OCI-LY1 (cell line): Measurements from ENCODE around the gene GNL3L.

ENCODE experiments used
- H2AFZ ChIP-seq: fragments of 200-600 bp; sonication (generic), shearing (Covaris generic); 2 replicates; pipeline ENCODE4 v1.6.0; 2014; ENCODE audit warnings: antibody characterized with exemption, mild to moderate bottlenecking, low read length
- H3F3A ChIP-seq: fragments of 200-600 bp; sonication (generic), shearing (Covaris generic); 2 replicates; pipeline ENCODE4 v1.6.0; 2014; ENCODE audit warnings: mild to moderate bottlenecking, antibody characterized with exemption, low read length, moderate library complexity; ENCODE audit not compliant: insufficient read depth
- H3K27ac ChIP-seq: fragments of 200-600 bp; sonication (generic); 2 replicates; pipeline ENCODE4 v1.5.1; 2014; ENCODE audit warnings: low read length, mixed run types, mild to moderate bottlenecking, low read depth; ENCODE audit not compliant: poor library complexity, severe bottlenecking
- H3K27me3 ChIP-seq: fragments of 200-600 bp; sonication (generic); 2 replicates; pipeline ENCODE4 v1.6.0; 2014; ENCODE audit warnings: antibody characterized with exemption, mild to moderate bottlenecking, low read length, moderate library complexity; ENCODE audit not compliant: insufficient read depth
- H3K36me3 ChIP-seq: fragments of 200-600 bp; sonication (generic); 2 replicates; pipeline ENCODE4 v1.6.1; 2014; ENCODE audit warnings: mild to moderate bottlenecking, antibody characterized with exemption, low read length, moderate library complexity, mixed read lengths; ENCODE audit not compliant: insufficient read depth
- H3K4me1 ChIP-seq: fragments of 200-600 bp; sonication (generic); 2 replicates; pipeline ENCODE4 v1.5.1; 2014; ENCODE audit warnings: mild to moderate bottlenecking, low read length, moderate library complexity; ENCODE audit not compliant: insufficient read depth, severe bottlenecking
- H3K4me2 ChIP-seq: fragments of 200-600 bp; sonication (generic), shearing (Covaris generic); 2 replicates; pipeline ENCODE4 v1.6.1; 2014; ENCODE audit warnings: low read length
- H3K4me3 ChIP-seq: fragments of 200-600 bp; sonication (generic); 2 replicates; pipeline ENCODE4 v1.5.1; 2014; ENCODE audit warnings: low read length, low read depth, mild to moderate bottlenecking, mixed read lengths; ENCODE audit not compliant: poor library complexity, severe bottlenecking
- H3K79me2 ChIP-seq: fragments of 200-600 bp; shearing (Covaris generic); 2 replicates; pipeline ENCODE4 v1.6.1; 2016; ENCODE audit warnings: mixed run types, low read length, mixed read lengths; ENCODE audit not compliant: insufficient read depth
- H3K9ac ChIP-seq: fragments of 200-600 bp; sonication (generic), shearing (Covaris generic); 2 replicates; pipeline ENCODE4 v1.6.1; 2014; ENCODE audit warnings: mild to moderate bottlenecking, low read length, mixed read lengths
- H3K9me2 ChIP-seq: fragments of 200-600 bp; sonication (generic), shearing (Covaris generic); 2 replicates; pipeline ENCODE4 v1.6.1; 2014; ENCODE audit warnings: low read depth, mild to moderate bottlenecking, low read length, mixed read lengths
- H3K9me3 ChIP-seq: fragments of 200-600 bp; shearing (Covaris generic); 2 replicates; pipeline ENCODE4 v1.6.1; 2014; ENCODE audit warnings: low read length, mixed read lengths
- H4K20me1 ChIP-seq: fragments of 200-600 bp; sonication (generic), shearing (Covaris generic); 2 replicates; pipeline ENCODE4 v1.6.0; 2016; ENCODE audit warnings: mild to moderate bottlenecking, low read length; ENCODE audit not compliant: insufficient read depth
- EZH2 ChIP-seq: fragments of 200-600 bp; sonication (generic), shearing (Covaris generic); IDR thresholded peaks from 2 replicates; pipeline ENCODE4 v1.8.0; 2017; ENCODE audit warnings: borderline replicate concordance, mixed run types, mild to moderate bottlenecking, antibody characterized with exemption, low read length, moderate library complexity, mixed read lengths
- TF ChIP-seq, protein P1 (sequence below): fragments of 200-600 bp; sonication (generic), shearing (Covaris generic); IDR thresholded peaks from 2 replicates; pipeline ENCODE4 v1.5.1; 2017; ENCODE audit warnings: mild to moderate bottlenecking, antibody characterized with exemption, low read length, moderate library complexity, mixed read lengths

Gene GNL3L

DNA sequence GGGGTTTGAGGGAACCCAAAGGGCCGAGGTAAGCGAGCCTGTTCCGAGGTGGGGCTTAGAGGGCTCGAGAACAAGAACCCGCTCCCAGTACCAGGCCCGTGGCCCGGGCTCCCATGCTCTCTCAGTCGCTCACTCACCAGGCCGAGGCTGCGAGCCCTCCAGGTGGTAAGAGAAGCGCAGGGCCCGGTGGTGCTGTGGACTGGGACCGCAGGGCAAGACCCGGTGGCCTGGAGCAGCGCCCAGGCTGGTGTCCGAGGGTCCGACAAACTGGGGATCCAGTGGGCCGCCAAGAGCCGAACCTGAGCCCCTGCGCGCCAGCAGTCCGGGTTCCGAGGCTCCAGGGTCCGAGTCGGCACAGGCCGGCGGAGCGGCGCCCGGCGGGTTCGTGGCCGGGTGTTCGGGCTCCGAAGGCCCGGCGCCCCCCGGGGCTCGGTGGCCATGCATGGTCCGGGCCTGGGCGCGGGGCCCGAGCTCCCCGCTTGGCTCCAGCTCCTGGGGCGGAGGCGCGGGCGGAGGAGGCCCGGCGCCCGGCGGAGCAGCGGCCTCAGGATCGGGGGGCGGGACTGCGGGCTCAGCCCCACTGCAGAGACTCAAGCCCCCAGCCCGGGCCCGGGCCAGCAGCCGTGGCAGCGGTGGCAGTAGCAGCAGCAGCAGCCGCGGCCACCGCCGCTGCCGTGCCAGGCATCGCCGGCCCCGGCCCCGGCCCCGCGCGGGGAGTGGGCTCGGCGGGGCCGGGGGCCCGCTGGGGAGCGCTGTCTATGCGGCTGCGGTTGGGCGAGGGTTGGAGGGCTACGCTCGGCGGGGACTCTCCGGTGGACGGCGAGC is 34.8 kb upstream of the GNL3L start:
- no peaks in the 10 kb centered on the region for H3K4me1 ChIP-seq
- TF ChIP-seq, protein P1, sequence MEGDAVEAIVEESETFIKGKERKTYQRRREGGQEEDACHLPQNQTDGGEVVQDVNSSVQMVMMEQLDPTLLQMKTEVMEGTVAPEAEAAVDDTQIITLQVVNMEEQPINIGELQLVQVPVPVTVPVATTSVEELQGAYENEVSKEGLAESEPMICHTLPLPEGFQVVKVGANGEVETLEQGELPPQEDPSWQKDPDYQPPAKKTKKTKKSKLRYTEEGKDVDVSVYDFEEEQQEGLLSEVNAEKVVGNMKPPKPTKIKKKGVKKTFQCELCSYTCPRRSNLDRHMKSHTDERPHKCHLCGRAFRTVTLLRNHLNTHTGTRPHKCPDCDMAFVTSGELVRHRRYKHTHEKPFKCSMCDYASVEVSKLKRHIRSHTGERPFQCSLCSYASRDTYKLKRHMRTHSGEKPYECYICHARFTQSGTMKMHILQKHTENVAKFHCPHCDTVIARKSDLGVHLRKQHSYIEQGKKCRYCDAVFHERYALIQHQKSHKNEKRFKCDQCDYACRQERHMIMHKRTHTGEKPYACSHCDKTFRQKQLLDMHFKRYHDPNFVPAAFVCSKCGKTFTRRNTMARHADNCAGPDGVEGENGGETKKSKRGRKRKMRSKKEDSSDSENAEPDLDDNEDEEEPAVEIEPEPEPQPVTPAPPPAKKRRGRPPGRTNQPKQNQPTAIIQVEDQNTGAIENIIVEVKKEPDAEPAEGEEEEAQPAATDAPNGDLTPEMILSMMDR: no peak
- no peak for TF ChIP-seq EZH2
- no peaks in the 10 kb centered on the region for H4K20me1 ChIP-seq
- peak overlapping the region; percentile 60 for H3K4me2 ChIP-seq
- H3K36me3 ChIP-seq: no peaks in the 10 kb centered on the region
- H3K79me2 ChIP-seq: no peaks in the 10 kb centered on the region
- H3K9ac ChIP-seq: no peak overlapping the region
- H3K4me3 ChIP-seq: peak overlapping the region; percentile 50
- H3K27me3 ChIP-seq: no peaks in the 10 kb centered on the region
- H3K27ac ChIP-seq: no peak overlapping the region
- H3F3A ChIP-seq: no peaks in the 10 kb centered on the region
- no peaks in the 10 kb centered on the region for H3K9me3 ChIP-seq
- H2AFZ ChIP-seq: no peak overlapping the region
- no peaks in the 10 kb centered on the region for H3K9me2 ChIP-seq

GRCh38 chrX:54495814-54496516 is 34.1 kb upstream of the GNL3L start, which contains the start of gene FGD1:
Gene FGD1 (minus strand): TSS chrX:54496234. CDS start chrX:54495432, 802 bp downstream.
- no peak within 1 kb of the TSS for H3K27ac ChIP-seq
- H2AFZ ChIP-seq: no peak within 1 kb of the TSS
- peak within 1 kb of the TSS; percentile 60 for H3K4me2 ChIP-seq
- no peaks in the 10 kb centered on the region for H3K9me2 ChIP-seq
- H3K36me3 ChIP-seq: no peaks in the 10 kb centered on the region
- TF ChIP-seq EZH2: no peak
- TF ChIP-seq, protein P1: no peak
- H3K79me2 ChIP-seq: no peaks in the 10 kb centered on the region
- H3K9ac ChIP-seq: no peak within 1 kb of the TSS
- no peaks in the 10 kb centered on the region for H3K27me3 ChIP-seq
- no peaks in the 10 kb centered on the region for H3F3A ChIP-seq
- no peaks in the 10 kb centered on the region for H3K4me1 ChIP-seq
- no peaks in the 10 kb centered on the region for H4K20me1 ChIP-seq
- H3K4me3 ChIP-seq: peak within 1 kb of the TSS; percentile 50
- H3K9me3 ChIP-seq: no peaks in the 10 kb centered on the region

GRCh38 chrX:54496517-54496852 is 33.5 kb upstream of the GNL3L start:
- peak overlapping the region; percentile 60; the same call in 1 of the 2 replicates for H3K4me2 ChIP-seq
- H2AFZ ChIP-seq: no peak overlapping the region
- H3K27ac ChIP-seq: no peak overlapping the region

More at GRCh38 chrX:54496517-54496852, 33.5 kb upstream of the GNL3L start:
- Histone ChIP-seq H3K36me3 (no peaks in the 10 kb centered on the region), H3K27me3 (no peaks in the 10 kb centered on the region), H3K4me1 (no peaks in the 10 kb centered on the region), H3K9me3 (no peaks in the 10 kb centered on the region), H3F3A (no peaks in the 10 kb centered on the region), H4K20me1 (no peaks in the 10 kb centered on the region), H3K4me3 (peak overlapping the region; percentile 50), H3K9ac (no peak overlapping the region), H3K9me2 (no peaks in the 10 kb centered on the region), H3K79me2 (no peaks in the 10 kb centered on the region)
- no peak for TF ChIP-seq EZH2
